Measurements from ENCODE around the gene TAGLN3.

DNA sequence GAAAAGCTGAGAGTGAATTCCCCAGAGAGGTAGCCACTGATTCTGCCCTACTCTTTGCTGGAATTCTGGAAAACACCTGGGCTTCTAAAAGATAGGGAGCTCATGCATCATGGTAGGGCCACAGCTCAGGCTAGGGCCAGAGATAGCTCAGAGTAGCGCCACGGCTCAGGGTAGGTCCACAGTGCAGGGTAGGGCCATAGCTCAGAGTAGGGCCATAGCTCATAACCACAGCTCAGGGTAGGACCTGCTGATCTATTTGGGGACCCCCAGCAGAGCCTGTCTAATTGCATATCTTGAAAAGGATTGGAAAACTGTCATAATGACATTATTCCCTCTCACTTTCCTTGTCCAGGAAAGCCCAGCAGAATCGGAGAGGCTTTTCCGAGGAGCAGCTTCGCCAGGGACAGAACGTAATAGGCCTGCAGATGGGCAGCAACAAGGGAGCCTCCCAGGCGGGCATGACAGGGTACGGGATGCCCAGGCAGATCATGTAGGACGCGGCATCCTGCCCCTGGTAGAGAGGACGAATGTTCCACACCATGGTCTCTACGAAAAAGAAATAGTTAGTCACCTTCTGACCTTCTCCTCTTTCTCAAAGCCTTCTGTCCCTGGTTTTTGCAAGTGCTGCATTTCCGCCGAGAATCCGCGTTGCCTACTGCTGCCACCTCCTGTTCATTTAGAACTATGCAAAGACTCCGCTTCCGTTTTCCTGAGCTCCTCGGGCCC, 14.5 kb downstream of the TAGLN3 start:
- TF ChIP-seq, protein P1, sequence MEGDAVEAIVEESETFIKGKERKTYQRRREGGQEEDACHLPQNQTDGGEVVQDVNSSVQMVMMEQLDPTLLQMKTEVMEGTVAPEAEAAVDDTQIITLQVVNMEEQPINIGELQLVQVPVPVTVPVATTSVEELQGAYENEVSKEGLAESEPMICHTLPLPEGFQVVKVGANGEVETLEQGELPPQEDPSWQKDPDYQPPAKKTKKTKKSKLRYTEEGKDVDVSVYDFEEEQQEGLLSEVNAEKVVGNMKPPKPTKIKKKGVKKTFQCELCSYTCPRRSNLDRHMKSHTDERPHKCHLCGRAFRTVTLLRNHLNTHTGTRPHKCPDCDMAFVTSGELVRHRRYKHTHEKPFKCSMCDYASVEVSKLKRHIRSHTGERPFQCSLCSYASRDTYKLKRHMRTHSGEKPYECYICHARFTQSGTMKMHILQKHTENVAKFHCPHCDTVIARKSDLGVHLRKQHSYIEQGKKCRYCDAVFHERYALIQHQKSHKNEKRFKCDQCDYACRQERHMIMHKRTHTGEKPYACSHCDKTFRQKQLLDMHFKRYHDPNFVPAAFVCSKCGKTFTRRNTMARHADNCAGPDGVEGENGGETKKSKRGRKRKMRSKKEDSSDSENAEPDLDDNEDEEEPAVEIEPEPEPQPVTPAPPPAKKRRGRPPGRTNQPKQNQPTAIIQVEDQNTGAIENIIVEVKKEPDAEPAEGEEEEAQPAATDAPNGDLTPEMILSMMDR (conservative IDR thresholded peaks at IDR 0.05; ENCODE audit: low read depth, low read length), result peak; percentile 85
- TF ChIP-seq EZH2 (IDR thresholded peaks at IDR 0.05; ENCODE audit: borderline replicate concordance, low read depth, low read length, poor library complexity, severe bottlenecking), result no peak
